ENCODE results near the gene CYLD.

CYLD gene

DNA sequence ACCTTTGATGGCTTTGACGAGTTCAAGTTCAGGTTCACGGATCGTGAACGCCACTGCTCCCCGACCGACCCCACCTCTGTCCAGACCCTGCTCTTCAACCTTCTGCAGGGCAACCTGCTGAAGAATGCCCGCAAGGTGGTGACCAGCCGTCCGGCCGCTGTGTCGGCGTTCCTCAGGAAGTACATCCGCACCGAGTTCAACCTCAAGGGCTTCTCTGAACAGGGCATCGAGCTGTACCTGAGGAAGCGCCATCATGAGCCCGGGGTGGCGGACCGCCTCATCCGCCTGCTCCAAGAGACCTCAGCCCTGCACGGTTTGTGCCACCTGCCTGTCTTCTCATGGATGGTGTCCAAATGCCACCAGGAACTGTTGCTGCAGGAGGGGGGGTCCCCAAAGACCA, 30.8 kb upstream of the CYLD start:
- no peak for DNase-seq (ENCODE audit: low read depth in 1 of 2, low spot score in 1 of 2)

- DNase-seq (ENCODE audit: low read depth in 1 of 2, low spot score in 1 of 2): no peak
Observed at GRCh38 chr16:50711862-50712559, 29.9 kb upstream of the CYLD start.

DNA sequence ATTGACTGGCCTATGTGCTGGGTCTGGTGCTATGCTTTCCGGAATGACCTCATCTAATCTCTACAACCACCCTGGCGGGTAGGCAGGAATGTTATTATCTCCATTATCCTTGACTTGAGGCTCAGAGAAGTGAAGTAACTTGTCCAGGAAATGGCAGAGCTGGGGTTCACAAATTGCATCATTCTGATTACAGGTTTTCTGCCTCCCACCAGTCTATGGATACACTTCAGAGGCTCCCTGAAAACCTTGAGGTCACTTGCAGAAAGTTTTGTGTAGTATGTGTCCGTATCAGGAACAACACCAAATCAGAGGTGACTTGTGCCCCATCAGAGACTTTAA, 29.4 kb upstream of the CYLD start:
- DNase-seq (ENCODE audit: low read depth in 1 of 2, low spot score in 1 of 2): no peak

DNA sequence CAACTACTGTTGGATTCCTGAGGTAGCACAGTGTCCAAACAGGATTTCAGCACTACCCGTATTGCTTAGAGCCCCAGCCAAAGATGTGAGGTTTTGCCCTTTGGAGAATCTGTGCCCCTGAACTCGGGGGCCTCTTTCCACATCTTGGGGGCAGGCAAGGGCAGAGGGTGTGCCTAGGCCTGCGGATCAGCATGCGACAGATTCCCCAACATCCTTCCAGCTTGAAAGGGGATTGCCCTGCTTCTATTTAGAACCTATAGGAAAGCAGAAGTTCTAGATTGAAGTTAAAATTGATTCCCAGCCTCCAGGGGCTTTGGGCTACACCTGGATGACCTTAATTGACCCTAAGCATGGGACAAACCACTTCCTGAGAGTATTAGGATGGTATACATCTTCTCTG, 28.9 kb upstream of the CYLD start:
- no peak for DNase-seq (ENCODE audit: low read depth in 1 of 2, low spot score in 1 of 2)

DNA sequence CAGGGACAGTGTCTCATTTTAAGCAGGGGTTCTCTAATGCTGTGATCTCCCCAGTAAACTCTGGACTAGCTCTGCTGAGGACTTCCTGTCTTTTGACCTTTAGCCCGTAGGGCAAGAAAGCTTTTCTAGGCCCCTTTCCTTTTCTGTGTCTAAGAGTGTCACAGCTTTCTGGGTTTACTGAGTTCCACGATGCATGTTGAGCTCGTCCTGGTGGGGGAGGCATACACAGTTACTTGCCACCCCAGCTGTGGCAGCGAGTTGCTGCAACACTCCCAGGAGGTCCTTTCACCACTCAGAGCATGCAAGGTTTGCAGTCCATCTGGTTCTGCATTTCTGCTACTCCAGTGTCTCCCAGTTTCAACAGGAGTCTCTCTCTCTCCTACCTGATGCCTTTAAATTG, 24.8 kb upstream of the CYLD start:
- DNase-seq (ENCODE audit: low read depth in 1 of 2, low spot score in 1 of 2): no peak

- DNase-seq (ENCODE audit: low read depth in 1 of 2, low spot score in 1 of 2): no peak
Observed at GRCh38 chr16:50717494-50717893, 24.4 kb upstream of the CYLD start.

- no peak for DNase-seq (ENCODE audit: low read depth in 1 of 2, low spot score in 1 of 2)
Observed at GRCh38 chr16:50718061-50718760, 23.7 kb upstream of the CYLD start.

DNA sequence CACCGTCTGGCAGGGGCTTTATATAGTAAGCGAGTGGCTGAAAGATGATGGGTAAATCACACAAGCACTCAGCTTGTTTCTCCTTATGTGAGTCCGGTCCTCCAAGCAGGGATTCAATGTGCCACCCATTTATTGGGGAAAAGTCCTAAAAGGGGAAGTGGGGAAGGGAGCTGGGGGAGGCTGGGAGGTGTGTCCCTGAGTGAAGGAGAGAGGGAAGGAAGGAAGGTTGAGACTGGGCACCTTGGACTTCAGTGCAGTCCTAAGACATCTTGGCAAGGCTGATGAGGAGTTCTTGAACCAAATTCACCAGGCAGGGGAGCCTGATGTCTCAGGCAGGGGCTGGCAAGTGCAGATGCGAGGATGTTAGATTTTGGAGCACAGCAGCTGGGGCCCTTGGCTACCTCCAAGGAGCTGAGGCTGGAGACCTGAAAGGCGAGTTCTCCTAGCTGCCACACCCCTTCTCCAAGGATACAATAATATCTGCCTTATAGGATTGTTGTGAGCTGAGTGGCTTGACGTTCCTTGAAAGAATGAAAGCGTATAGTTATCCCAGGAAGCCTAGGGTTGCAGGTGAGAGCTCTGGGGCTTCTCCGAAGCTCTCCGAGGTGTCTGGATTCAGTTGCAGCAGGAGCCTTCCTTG, 23.0 kb upstream of the CYLD start:
- no peak for DNase-seq (ENCODE audit: low read depth in 1 of 2, low spot score in 1 of 2)

DNA sequence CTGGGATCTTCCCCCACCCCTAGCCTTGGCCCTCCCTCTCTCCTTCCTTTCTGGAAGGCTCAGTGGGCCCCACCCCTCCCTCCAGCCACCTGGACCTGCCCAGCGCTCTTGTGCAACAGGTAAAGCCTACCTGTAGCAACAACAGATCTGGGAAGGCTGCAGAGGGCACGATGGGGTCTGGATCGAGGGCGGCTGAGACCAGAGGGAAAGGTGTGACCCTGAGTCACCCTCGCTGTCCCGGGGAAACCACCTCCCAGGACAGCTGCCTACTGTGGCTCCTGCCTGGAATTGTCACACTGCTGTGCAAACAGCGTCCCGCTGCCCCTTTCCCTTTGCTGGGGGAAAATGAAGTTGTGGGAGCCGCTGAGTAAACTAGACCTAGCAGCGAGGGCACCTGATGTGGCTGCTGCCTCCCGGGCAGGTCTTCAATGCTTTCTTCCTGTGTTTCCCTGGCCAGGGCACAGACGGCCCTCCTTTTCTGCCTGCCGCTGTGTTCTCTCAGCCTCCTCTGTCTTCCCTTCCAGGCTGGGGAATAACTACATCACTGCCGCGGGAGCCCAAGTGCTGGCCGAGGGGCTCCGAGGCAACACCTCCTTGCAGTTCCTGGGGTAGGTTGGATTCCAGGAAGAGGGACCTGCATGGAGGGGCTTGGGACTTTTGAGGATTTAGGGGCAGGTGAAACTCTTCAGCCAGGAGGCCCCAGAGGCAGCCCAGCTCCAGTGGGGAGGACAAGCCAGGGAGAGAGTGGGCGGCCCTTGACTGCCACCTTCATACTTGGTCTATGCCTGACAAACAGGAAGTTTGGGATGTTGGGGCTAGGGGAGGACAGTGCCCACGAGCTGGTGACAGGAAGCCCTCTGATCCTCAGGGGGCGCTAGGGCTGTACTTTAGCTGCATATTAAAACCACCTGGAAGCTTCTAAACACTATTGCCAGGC, 22.2 kb upstream of the CYLD start:
- no peak for DNase-seq (ENCODE audit: low read depth in 1 of 2, low spot score in 1 of 2)

DNA sequence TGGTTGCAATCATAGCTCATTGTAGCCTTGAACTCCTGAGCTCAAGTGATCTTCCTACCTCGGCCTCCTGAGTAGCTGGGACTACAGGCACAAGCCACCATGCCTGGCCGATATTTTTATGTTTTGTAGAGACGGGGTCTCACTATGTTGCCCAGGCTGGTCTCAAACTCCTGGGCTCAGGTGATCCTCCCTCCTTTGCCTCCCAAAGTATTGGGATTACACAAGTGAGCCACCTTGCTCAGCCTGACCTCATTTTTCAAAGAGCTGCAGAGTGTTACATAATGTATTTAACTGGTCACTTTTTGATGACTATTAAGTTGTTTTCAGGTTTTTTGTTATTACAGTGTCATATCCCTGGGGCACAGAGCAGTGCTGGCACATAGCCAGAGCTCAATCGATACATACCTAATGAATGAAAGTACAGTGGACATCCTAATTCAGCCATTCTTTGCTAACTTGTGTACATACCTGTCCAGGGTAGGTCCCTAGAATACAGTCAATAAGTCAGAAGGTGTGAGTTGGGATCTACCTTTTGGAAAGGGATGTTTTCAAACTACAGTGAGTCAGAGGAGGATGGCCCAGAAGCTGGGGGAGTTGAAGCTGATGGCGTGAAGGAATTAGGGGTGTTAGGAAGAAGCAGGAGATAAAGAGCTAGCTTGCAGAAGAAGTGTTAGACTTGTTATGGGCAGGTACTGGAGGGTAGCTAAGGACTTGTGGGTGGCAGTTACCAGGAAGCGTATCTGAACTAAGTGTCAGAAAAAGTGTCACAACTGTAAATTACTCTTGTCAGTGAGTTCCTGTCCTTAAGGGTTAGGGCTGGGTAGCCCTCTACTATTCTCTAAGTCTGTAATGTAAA, 20.1 kb upstream of the CYLD start:
- DNase-seq (ENCODE audit: low read depth in 1 of 2, low spot score in 1 of 2): no peak

GRCh38 chr16:50722405-50722737, 19.5 kb upstream of the CYLD start:
- no peak for DNase-seq (ENCODE audit: low read depth in 1 of 2, low spot score in 1 of 2)

GRCh38 chr16:50722960-50723359, 18.9 kb upstream of the CYLD start:
- no peak for DNase-seq (ENCODE audit: low read depth in 1 of 2, low spot score in 1 of 2)

DNA sequence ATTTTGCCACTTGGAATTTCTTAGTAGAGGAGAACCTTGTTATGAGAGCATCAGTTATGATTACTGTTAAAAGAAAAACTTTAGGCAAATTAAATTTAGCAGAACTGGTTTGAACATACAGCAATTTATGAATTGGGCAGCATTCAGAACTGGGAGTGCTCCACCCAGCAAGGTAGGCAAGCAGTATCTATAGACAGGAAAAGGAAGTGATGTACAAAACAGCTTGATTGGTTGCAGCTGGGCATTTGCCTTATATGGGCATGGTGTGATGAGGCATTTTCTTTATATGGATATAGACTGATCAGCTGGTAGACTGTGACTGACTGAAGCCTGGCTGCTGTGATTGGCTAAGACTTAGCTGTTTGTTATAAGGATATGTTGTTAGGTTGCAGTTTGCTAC, 17.6 kb upstream of the CYLD start:
- DNase-seq (ENCODE audit: low read depth in 1 of 2, low spot score in 1 of 2): no peak

DNA sequence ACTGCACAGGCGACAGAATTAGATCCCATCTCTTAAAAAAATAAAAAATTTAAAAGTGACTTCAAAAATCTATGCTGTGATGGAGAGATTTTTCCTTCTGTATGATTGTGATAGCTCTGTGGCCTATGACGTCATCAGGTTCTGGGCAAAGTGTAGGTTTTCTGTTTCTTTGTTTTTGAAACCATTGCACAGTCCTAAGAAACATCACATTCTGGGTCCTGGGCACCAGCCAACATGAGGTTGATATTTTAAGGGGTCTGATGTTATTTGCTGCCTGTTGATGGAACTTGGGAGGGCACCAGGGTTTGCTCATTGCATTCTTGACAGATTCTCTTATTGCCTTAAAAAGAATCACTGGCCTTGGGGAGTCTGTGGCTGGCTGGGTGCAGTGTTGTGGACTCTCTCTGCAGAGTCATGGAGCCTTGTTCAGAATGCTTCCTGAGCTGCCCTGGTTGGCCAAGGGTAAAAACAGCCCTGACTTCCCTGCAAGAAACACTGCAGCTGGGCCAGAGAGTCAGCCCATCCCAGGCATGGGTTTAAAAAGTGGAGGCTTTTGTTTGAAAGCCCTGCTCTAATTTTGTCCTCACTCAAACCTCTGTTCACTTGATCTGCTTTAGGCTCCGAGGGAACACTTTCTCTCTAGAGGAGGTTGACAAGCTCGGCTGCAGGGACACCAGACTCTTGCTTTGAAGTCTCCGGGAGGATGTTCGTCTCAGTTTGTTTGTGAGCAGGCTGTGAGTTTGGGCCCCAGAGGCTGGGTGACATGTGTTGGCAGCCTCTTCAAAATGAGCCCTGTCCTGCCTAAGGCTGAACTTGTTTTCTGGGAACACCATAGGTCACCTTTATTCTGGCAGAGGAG, 10.5 kb upstream of the CYLD start:
- no peak for DNase-seq (ENCODE audit: low read depth in 1 of 2, low spot score in 1 of 2)

DNA sequence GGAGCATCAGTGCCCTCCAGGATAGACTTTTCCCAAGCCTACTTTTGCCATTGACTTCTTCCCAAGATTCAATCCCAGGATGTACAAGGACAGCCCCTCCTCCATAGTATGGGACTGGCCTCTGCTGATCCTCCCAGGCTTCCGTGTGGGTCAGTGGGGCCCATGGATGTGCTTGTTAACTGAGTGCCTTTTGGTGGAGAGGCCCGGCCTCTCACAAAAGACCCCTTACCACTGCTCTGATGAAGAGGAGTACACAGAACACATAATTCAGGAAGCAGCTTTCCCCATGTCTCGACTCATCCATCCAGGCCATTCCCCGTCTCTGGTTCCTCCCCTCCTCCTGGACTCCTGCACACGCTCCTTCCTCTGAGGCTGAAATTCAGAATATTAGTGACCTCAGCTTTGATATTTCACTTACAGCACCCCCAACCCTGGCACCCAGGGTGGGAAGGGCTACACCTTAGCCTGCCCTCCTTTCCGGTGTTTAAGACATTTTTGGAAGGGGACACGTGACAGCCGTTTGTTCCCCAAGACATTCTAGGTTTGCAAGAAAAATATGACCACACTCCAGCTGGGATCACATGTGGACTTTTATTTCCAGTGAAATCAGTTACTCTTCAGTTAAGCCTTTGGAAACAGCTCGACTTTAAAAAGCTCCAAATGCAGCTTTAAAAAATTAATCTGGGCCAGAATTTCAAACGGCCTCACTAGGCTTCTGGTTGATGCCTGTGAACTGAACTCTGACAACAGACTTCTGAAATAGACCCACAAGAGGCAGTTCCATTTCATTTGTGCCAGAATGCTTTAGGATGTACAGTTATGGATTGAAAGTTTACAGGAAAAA, 9.7 kb upstream of the CYLD start:
- no peak for DNase-seq (ENCODE audit: low read depth in 1 of 2, low spot score in 1 of 2)

DNA sequence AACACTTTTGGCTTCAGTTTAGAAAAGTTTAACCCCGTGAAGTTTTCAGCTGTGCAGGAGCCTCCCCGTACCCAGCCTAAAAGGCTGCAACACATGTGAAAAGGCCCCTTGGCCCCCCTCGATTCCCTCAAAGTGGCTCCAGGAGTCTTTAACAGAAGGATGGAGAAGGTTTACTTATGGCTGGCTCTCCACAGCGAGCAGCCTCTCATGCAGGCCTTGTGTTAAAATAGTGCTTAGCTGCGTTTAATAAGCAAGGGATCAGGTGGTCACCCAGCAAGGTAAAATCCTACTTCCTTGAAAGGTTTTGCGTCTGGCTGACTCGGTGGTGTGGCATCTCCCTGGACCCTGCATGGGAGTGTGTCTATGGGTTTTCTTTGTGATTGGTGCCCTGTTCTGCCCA, 8.4 kb upstream of the CYLD start:
- no peak for DNase-seq (ENCODE audit: low read depth in 1 of 2, low spot score in 1 of 2)

DNA sequence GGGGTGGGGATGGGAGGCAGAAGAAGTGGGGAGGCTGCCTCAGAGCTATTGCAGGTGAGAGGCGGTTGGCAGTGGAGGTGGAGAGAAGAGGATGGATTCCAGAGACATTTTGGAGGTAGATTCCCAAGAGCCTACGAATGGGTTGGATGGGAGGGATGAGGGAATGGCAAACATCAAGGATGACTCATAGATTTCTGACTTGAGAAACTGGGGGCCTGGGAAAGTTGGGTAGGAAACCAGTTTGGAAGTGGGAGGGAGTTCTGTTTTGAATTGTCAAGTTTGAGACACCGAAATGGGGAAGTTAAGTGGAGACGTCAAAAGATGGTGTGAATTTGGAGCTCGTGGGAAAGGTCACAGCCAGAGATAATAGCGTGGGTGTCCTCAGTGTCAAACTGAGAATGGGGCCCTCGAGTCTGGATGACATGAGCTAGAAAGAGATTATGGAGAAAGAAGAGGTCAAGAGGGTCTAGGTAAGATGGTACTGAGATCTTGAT, 6.2 kb upstream of the CYLD start:
- DNase-seq (ENCODE audit: low read depth in 1 of 2, low spot score in 1 of 2): no peak

DNA sequence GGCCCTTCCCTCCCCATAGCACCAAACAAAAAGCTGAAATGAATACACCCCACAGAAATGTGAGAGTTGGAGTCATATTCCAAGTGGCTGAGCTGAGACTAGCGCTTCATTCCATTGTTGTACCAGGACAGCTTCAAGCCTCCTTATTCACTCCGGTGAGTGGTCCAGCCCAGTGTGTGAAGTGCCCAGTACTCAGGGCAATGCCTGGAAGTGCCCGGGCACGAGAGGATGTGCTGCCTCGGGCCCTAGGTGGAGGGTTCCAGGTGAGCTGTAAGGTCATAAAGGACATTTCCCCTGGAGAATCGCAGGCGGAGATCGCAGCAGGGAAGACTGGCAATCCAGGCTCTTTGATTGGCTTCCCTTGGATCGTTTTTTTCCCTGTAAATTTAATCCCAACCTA, 5.4 kb upstream of the CYLD start:
- DNase-seq (ENCODE audit: low read depth in 1 of 2, low spot score in 1 of 2): no peak

- DNase-seq (ENCODE audit: low read depth in 1 of 2, low spot score in 1 of 2): no peak
Observed at GRCh38 chr16:50737420-50737959, 4.4 kb upstream of the CYLD start.
